Measurements from ENCODE around the gene LINC00237. TPM values are rescaled to one million over a fixed set of nuclear protein-coding genes. Genes with fewer than 3 reads are reported as not detected.

Gene LINC00237
- total and polyA plus RNA-seq, 4 donors, result not detected

DNA sequence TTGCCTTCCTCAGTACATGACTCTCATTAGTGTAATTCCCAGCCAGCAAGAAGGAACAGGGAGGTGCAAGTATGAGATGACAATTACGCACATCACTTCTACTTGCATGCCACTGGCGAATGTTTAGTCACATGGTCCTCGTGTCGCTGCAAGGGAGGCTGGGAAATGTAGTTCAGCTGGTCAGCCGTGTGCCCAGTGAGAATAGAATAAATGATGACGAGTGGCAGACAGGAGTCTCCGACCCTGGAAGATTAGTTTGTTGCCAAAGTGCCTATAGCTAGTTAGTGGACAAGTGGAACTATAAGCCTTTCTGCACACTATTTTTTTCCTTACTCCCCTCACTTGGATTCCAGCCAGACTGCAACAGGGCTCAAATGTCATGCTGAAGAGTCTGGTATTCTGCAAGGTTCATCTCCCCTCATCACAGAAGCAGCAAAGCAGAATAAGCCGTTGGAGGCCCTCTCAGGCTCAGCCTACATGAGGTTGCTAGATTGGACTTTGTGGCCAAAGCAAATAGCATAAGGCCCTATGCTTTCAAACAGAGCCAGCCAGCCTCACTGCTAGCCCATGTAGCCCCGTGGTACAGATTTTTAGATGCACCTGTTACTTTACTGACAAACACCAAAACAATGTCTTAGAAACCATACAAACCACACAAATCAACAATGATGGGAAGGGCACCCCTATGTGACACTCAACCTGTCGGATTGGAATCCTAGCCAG, 9.7 kb downstream of the LINC00237 start (continued):
- TF ChIP-seq, protein P1, sequence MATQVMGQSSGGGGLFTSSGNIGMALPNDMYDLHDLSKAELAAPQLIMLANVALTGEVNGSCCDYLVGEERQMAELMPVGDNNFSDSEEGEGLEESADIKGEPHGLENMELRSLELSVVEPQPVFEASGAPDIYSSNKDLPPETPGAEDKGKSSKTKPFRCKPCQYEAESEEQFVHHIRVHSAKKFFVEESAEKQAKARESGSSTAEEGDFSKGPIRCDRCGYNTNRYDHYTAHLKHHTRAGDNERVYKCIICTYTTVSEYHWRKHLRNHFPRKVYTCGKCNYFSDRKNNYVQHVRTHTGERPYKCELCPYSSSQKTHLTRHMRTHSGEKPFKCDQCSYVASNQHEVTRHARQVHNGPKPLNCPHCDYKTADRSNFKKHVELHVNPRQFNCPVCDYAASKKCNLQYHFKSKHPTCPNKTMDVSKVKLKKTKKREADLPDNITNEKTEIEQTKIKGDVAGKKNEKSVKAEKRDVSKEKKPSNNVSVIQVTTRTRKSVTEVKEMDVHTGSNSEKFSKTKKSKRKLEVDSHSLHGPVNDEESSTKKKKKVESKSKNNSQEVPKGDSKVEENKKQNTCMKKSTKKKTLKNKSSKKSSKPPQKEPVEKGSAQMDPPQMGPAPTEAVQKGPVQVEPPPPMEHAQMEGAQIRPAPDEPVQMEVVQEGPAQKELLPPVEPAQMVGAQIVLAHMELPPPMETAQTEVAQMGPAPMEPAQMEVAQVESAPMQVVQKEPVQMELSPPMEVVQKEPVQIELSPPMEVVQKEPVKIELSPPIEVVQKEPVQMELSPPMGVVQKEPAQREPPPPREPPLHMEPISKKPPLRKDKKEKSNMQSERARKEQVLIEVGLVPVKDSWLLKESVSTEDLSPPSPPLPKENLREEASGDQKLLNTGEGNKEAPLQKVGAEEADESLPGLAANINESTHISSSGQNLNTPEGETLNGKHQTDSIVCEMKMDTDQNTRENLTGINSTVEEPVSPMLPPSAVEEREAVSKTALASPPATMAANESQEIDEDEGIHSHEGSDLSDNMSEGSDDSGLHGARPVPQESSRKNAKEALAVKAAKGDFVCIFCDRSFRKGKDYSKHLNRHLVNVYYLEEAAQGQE (IDR thresholded peaks at IDR 0.05), result no peak
- no peak for TF ChIP-seq YY1 (IDR thresholded peaks at IDR 0.05)
- no peak for TF ChIP-seq HNF4G (IDR thresholded peaks at IDR 0.05)
- no peak for TF ChIP-seq GABPA (IDR thresholded peaks at IDR 0.05 in 1 of 2, conservative IDR thresholded peaks at IDR 0.05 in 1 of 2)
- TF ChIP-seq RXRA (IDR thresholded peaks at IDR 0.05), result no peak
- no peak for TF ChIP-seq JUND (IDR thresholded peaks at IDR 0.05)
- TF ChIP-seq NR2F2 (IDR thresholded peaks at IDR 0.05), result no peak
- no peak for TF ChIP-seq FOXA2 (IDR thresholded peaks at IDR 0.05)
- no peak for TF ChIP-seq HNF4A (conservative IDR thresholded peaks at IDR 0.05)

DNA sequence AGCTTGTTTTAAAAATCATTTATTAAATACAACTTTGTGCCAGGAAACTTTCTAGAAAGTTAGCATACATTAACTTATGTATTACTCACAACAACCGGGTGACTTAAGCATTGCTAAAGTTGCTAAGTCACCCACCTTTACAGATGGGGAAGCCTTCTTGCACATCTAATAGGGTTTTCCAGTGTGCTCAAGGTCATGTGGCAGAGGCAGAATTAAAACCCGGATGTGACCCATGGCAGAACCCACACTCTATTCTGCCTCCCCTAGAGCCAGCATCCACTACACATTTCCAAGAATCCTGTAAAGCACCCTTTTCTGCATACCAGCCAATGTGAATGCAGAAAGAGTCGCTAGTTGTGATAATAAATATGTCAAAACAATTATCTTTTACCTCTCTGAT, 13.4 kb downstream of the LINC00237 start:
- Histone ChIP-seq H3K9me3 (ENCODE audit: control insufficient read depth in 4 of 4, low read length in 3 of 4) (no peaks in the 10 kb centered on the region), H3K36me3 (ENCODE audit: control insufficient read depth in 4 of 4, insufficient read depth in 3 of 4, low read depth in 1 of 4, low read length in 3 of 4) (no peaks in the 10 kb centered on the region), H3K27me3 (ENCODE audit: control insufficient read depth in 4 of 4, insufficient read depth in 4 of 4, low read length in 3 of 4) (peaks cover 2 to 19% (median 4%) of the 10 kb centered on the region in 4 donors), H3K9ac (ENCODE audit: low read depth in 1 of 2, low read length in 2 of 2) (no peak overlapping the region), H3K27ac (ENCODE audit: low read depth in 1 of 2, low read length in 2 of 2) (no peak overlapping the region), H3K4me1 (ENCODE audit: control insufficient read depth in 4 of 4, insufficient read depth in 4 of 4, low read length in 3 of 4) (no peaks in the 10 kb centered on the region), H3K4me3 (ENCODE audit: low read depth in 1 of 3, low read length in 3 of 3) (no peak overlapping the region)
- 71% methylated on average over 3 of the region's 3 CpGs for WGBS
- TF ChIP-seq, protein P1 (IDR thresholded peaks at IDR 0.05), result no peak
- TF ChIP-seq FOXA2 (IDR thresholded peaks at IDR 0.05), result no peak
- TF ChIP-seq, protein P2, sequence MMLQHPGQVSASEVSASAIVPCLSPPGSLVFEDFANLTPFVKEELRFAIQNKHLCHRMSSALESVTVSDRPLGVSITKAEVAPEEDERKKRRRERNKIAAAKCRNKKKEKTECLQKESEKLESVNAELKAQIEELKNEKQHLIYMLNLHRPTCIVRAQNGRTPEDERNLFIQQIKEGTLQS (IDR thresholded peaks at IDR 0.05), result no peak
- no peak for TF ChIP-seq HNF4G (IDR thresholded peaks at IDR 0.05)
- no peak for TF ChIP-seq SP1 (IDR thresholded peaks at IDR 0.05)
- no peak for DNase-seq (ENCODE audit: low spot score)

DNA sequence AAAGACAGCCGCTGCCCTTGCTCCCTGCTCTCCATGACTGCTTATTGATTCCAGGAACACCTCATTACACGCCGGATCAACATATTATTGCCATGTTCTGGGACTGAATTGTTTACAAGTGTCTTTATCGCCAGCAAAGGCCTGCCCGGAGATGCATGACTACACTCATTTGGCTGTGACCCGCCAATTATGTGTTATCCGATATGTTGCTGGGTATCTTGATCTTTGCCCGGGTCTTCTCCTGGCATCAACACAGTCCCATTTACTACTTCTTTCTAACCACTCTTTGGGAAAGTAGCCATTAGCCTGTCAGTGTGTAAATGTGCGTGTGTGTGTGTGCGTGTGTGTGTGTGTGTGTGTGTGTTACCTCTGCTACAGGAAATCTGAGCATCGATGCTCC, 15.4 kb downstream of the LINC00237 start:
- Histone ChIP-seq H3K27ac (ENCODE audit: low read depth in 1 of 2, low read length in 2 of 2) (no peak overlapping the region), H3K9me3 (ENCODE audit: control insufficient read depth in 4 of 4, low read length in 3 of 4) (no peaks in the 10 kb centered on the region), H3K4me3 (ENCODE audit: low read depth in 1 of 3, low read length in 3 of 3) (no peak overlapping the region), H3K27me3 (ENCODE audit: control insufficient read depth in 4 of 4, insufficient read depth in 4 of 4, low read length in 3 of 4) (peaks cover 2 to 19% (median 4%) of the 10 kb centered on the region in 4 donors), H3K4me1 (ENCODE audit: control insufficient read depth in 4 of 4, insufficient read depth in 4 of 4, low read length in 3 of 4) (no peaks in the 10 kb centered on the region), H3K36me3 (ENCODE audit: control insufficient read depth in 4 of 4, insufficient read depth in 3 of 4, low read depth in 1 of 4, low read length in 3 of 4) (no peaks in the 10 kb centered on the region), H3K9ac (ENCODE audit: low read depth in 1 of 2, low read length in 2 of 2) (no peak overlapping the region)
- DNase-seq (ENCODE audit: low spot score), result no peak
- 70% methylated on average over 11 of the region's 11 CpGs for WGBS
- TF ChIP-seq, protein P3, sequence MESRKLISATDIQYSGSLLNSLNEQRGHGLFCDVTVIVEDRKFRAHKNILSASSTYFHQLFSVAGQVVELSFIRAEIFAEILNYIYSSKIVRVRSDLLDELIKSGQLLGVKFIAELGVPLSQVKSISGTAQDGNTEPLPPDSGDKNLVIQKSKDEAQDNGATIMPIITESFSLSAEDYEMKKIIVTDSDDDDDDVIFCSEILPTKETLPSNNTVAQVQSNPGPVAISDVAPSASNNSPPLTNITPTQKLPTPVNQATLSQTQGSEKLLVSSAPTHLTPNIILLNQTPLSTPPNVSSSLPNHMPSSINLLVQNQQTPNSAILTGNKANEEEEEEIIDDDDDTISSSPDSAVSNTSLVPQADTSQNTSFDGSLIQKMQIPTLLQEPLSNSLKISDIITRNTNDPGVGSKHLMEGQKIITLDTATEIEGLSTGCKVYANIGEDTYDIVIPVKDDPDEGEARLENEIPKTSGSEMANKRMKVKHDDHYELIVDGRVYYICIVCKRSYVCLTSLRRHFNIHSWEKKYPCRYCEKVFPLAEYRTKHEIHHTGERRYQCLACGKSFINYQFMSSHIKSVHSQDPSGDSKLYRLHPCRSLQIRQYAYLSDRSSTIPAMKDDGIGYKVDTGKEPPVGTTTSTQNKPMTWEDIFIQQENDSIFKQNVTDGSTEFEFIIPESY (IDR thresholded peaks at IDR 0.05), result no peak
- TF ChIP-seq FOXA1 (IDR thresholded peaks at IDR 0.05), result no peak
- no peak for TF ChIP-seq FOXA2 (IDR thresholded peaks at IDR 0.05)
- TF ChIP-seq, protein P2 (IDR thresholded peaks at IDR 0.05), result no peak
- TF ChIP-seq NR2F2 (IDR thresholded peaks at IDR 0.05), result no peak
- TF ChIP-seq, protein P4, sequence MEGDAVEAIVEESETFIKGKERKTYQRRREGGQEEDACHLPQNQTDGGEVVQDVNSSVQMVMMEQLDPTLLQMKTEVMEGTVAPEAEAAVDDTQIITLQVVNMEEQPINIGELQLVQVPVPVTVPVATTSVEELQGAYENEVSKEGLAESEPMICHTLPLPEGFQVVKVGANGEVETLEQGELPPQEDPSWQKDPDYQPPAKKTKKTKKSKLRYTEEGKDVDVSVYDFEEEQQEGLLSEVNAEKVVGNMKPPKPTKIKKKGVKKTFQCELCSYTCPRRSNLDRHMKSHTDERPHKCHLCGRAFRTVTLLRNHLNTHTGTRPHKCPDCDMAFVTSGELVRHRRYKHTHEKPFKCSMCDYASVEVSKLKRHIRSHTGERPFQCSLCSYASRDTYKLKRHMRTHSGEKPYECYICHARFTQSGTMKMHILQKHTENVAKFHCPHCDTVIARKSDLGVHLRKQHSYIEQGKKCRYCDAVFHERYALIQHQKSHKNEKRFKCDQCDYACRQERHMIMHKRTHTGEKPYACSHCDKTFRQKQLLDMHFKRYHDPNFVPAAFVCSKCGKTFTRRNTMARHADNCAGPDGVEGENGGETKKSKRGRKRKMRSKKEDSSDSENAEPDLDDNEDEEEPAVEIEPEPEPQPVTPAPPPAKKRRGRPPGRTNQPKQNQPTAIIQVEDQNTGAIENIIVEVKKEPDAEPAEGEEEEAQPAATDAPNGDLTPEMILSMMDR (IDR thresholded peaks at IDR 0.05; ENCODE audit: low read depth, low read length, missing input control), result no peak
- TF ChIP-seq HNF4G (IDR thresholded peaks at IDR 0.05), result no peak
